Gastroesophageal sphincter (tissue), 3 donors: ENCODE data around the gene JCHAIN.

Experiments used
- POLR2A ChIP-seq, 2 donors: fragments of 450-650 bp; IDR thresholded peaks; one replicate each; pipeline ENCODE4 v1.6.1; 2017; ENCODE audit warnings: antibody characterized with exemption in 2 of 2, mild to moderate bottlenecking in 2 of 2, moderate library complexity in 1 of 2
- POLR2AphosphoS5 ChIP-seq: sonication (generic); formaldehyde crosslinking; IDR thresholded peaks from one replicate; pipeline ENCODE4 v1.6.1; 2017; ENCODE audit warnings: antibody characterized with exemption
- TF ChIP-seq, protein P1 (sequence below), 4 experiments: fragments of 200-600 bp in 2 of 4; fragments of 450-650 bp in 2 of 4; sonication (generic) in 1 of 4; IDR thresholded peaks; one replicate each; pipeline ENCODE4 v1.5.1; 2017 to 2019; ENCODE audit warnings: antibody characterized with exemption in 4 of 4, mild to moderate bottlenecking in 2 of 4, moderate library complexity in 2 of 4

DNA sequence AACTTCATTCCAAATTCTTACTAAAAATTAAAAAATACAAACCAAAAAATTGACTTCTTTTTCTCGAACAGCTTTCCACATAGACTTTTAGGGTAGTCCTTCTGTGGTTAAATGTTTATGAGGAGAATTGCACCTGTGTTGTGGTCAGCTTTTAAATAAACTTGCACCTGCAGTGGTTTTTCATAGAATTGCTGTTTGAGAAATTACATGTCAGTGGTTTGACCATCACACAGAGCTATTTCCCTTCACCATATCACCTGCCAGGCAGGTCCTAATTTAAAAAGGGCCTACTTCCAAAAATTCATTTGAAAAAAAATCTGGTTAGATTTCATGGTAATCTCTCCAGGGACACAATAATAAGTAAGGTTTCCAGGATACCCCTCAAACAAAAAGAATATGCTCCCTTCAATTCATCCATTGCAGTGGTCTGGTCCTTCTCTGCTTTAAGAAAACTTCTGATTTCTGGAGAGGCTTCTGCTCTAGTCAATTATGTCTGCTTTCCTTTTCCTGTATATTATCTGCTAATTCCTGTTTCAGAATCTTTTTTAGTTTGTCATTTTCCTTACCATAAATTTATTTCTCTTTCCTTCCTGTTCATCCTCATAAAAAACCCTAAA, 12.2 kb upstream of the JCHAIN start:
- no peak for TF ChIP-seq POLR2A (IDR thresholded peaks at IDR 0.05)
- TF ChIP-seq, protein P1, sequence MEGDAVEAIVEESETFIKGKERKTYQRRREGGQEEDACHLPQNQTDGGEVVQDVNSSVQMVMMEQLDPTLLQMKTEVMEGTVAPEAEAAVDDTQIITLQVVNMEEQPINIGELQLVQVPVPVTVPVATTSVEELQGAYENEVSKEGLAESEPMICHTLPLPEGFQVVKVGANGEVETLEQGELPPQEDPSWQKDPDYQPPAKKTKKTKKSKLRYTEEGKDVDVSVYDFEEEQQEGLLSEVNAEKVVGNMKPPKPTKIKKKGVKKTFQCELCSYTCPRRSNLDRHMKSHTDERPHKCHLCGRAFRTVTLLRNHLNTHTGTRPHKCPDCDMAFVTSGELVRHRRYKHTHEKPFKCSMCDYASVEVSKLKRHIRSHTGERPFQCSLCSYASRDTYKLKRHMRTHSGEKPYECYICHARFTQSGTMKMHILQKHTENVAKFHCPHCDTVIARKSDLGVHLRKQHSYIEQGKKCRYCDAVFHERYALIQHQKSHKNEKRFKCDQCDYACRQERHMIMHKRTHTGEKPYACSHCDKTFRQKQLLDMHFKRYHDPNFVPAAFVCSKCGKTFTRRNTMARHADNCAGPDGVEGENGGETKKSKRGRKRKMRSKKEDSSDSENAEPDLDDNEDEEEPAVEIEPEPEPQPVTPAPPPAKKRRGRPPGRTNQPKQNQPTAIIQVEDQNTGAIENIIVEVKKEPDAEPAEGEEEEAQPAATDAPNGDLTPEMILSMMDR (IDR thresholded peaks at IDR 0.05) = no peak
- no peak for TF ChIP-seq POLR2AphosphoS5
